ENCODE measurements around the gene GPSM3.
"Not testable (repeated sequence)": the region's sequence is repeated elsewhere in the genome, so short reads cannot be mapped to it uniquely, and the experiment has no call there.

GPSM3 gene

DNA sequence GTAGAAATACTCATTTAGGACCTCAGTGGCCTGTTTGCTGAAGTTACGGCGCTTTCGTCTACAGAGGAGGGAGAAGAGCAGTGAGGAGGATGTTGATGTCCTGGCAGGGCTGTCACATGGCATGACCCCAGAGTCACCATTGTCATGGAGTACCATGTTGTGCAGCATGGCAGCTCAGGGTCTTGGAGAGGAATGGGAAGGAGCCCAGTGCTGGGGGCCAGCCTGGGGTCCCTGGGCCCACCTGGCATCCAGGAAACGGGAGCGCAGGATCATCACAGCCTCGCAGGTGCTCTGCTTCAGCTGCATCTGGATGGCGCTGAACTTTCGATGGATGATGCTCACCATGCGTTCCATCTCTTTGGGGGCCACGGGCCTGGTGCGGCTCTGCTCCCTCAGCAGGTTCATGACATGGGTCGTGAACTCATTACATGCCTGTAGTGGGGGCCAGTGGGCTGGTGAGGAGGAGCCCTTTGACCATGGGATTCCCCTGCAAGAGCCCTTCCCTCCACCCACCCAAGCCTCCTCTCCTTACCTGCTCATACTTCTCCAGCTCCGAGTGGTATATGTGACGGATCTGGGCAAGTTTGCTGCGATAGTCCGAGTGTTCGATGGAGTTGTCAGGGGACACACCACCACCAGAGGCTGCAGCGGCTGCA is 4.6 kb downstream of the GPSM3 start:
- not testable (repeated sequence) for DNase-seq (ENCODE audit: low read depth)

DNA sequence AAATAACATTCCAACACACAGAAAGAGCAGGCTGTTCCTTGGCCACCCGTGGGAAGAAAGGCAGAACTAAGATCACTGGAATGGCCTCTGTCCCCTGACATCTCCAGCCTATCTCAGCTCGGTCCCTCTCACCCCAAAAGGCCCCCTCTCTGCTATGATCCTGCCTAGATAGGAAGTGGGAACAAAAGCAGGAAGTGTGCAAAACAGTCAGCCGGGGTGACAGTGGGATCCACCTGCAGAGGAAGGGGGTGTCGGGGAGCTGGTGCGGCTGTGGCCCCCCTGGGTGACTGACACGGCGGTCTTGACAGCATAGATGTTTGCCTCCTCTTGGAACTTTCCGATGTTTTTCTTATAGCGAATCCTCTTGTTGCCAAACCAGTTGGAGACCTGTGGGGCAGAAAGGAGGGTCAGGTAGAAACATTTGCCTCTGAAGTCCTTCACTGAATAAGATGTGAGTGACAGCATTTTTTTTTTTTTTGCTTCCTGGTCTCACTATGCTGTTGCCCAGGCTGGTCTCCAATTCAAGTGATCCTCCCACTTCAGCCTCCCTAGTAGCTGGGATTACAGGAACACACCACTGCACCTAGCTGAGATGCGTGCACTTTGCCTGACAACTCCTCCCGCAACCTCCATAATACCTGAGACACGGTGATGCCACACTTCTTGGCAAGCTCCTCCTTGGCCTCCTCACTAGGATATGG is 5.3 kb downstream of the GPSM3 start:
- DNase-seq (ENCODE audit: low read depth): no peak

DNA sequence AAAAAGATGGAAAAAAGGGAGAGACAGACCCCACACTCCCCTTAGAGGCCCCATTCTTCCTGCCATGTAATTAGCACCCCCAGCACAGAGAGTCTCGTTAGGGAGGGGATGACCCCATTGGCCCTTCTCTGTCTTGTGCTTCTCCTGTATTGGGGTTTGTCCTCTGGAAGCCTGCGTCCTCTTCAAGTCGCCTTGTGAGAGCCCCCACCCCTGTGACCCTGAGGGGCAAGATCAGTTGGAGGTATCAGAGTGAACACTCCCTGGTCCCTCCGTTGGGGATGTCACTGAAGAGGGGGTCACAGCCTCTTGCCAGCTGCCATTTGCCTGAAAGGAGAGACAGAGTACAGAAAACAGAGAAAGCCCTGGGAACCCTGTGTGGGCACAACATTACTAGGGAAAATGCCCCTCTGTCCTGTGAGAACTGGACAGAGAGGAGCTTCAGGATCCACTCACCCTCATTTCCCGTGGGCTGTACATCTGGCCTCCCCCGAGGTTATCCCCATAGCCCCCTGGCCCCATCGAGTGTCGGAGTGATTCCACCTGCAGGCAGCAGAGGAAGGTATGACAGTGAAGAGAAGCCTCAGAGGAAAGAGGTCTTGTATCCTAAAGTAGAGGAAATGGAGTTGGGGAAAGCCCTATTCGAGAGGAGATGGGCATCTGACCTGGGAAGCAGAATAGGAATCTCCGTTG is 6.1 kb downstream of the GPSM3 start:
- not testable (repeated sequence) for DNase-seq (ENCODE audit: low read depth)

DNA sequence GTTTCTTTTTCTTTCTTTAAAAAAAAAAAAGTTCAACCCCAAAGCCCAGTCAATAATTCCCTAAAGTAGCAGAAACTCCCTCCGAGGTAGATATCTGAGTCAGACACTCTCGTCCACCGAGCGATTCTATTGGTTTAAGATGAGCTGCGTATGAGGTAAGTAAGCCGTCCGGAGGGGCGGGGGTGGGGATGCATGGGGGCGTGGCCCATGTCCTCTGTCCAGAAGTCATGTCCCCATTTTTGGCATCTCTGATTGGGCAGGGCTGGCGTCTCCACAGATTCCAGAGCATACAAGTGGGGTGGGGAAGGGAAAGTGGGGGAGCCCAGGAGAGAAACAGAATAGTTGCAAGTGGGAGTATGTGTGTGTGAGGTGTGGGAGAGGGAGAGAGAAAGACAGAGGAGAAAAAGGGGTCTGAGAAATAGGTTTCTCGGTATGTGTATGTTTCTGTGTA is 6.7 kb downstream of the GPSM3 start:
- DNase-seq (ENCODE audit: low read depth): peak; percentile 41

DNA sequence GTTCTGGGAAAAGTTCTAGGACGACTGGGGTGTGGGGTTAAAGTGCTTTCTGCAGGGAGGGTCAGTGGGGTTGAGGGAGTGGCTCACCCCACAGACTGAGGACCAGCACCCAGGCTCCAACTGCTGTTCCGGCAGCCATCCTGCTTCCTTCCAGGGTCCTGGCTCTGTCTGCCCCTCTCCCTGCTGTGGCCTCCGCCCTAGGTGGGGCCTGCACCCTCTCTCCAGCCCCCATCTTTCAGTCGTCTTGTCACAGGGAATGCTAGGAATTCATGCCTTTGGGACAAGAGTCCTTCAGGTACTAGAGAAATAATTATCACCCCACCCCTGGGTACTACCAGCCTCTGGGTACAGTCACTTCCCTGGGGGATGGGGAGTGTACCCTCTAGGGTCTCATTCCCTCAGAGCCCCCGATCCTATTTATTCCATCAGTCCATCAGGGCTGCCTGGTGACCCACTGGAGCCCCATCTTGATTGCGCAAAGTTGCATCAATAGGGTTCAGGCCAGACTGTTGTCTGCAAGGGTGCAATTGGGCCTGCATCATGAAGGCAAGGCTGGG is 8.3 kb downstream of the GPSM3 start, which contains the start of gene AGER:
Gene AGER (minus strand): TSS at position 170 of the 557 bp plus-strand sequence. CDS start 31 bp downstream, at position 139.
- no peak for DNase-seq (ENCODE audit: low read depth)

DNA sequence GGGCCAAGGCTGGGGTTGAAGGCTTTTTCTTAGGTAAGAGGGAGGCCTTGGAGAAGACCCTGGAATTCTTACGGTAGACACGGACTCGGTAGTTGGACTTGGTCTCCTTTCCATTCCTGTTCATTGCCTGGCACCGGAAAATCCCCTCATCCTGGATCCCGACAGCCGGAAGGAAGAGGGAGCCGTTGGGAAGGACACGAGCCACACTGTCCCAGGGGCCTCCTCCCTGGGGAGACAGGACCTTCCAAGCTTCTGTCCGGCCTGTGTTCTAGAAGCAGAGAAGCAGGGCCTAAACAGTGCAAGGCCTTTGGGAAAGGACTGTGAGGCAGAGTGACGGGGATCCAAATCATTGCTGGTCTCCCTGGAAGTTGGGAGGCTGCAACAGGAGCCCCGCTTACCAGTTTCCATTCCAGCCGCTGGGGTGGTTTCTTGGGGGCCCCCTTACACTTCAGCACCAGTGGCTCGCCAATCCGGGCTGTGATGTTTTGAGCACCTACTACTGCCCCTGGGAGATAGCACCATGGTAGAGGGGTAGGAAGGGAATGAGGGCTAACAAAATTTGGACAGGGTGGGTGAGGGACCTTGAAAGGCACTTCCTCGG is 8.9 kb downstream of the GPSM3 start:
- DNase-seq (ENCODE audit: low read depth): no peak

DNA sequence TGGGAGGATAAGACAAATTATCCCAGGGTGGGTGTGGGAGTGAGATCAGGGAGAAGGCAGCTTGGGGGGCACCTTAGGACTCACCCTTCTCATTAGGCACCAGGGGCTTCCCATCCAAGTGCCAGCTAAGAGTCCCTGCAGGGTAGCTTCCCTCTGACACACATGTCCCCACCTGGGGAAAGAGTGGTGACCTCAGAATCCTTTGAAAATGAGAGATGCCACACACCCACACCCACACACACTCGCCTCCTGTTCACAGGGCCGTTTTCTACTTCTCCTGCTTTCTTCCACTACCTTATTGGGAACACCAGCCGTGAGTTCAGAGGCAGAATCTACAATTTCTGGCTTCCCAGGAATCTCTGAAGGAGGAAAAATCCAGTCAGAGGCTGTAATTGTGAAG is 9.4 kb downstream of the GPSM3 start:
- DNase-seq (ENCODE audit: low read depth): no peak

DNA sequence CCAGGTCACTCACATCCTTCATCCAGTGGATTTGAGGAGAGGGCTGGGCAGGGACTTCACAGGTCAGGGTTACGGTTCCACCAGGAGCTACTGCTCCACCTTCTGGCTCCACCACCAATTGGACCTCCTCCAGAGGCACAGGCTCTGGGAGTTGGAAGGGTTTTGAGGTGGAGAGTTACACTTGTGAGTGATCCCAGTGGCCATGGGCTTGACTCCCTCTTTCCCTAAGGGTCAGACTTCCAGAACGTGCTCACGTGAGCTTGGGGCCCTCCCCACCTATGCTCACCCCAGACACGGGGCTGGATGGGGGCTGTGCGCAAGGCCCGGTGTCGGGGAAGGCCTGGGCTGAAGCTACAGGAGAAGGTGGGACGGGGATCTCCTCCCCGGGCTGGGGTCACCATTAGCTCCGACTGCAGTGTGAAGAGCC is 9.9 kb downstream of the GPSM3 start:
- no peak for DNase-seq (ENCODE audit: low read depth)

DNA sequence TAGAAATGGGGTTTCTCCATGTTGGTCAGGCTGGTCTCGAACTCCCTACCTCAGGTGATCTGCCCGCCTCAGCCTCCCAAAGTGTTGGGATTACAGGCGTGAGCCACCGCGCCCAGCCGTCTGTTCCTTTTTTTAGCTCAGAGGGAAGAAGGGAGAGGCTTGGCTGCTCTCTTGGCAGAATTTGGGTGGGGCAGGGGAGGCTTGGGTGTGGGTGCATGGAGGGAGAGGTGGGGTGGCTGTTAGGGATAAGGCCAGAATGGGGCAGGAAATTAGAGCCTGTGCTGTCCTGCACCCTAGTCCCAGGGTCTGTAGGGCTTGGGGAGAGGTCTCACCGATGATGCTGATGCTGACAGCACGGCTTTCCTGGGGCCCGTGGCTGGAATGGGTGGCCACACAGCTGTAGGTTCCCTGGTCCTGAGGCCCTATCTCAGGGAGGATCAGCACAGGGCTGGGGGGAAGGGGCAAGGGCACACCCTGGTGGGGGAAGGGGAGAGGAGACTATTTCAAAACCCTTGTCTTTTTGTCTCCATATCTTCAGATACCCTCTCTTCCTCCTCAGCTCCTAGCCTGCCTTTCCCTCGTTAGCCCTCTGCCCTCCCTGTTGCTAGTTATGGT is 10.4 kb downstream of the GPSM3 start:
- no peak for DNase-seq (ENCODE audit: low read depth)

DNA sequence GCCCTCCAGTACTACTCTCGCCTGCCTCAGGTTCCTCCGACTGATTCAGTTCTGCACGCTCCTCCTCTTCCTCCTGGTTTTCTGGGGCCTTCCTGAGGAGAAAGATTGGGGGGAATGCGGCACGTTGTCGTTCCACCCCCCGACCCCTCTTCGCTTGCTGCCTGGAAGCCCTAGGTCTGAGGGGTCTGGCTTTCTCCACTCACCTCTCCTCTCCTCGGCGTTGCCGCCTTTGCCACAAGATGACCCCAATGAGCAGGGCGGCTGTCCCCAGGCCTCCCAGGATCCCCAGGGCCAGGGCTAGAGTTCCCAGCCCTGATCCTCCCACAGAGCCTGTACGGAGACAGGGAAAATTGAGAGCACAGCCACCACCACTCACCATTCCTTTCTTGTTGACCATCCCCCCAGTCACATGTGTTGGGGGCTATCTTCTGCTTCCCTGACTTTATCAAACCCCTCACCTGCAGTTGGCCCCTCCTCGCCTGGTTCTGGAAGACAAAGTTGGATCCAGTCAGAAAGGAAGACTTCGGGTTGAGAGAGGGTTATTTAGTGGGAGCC is 11.2 kb downstream of the GPSM3 start:
- no peak for DNase-seq (ENCODE audit: low read depth)

DNA sequence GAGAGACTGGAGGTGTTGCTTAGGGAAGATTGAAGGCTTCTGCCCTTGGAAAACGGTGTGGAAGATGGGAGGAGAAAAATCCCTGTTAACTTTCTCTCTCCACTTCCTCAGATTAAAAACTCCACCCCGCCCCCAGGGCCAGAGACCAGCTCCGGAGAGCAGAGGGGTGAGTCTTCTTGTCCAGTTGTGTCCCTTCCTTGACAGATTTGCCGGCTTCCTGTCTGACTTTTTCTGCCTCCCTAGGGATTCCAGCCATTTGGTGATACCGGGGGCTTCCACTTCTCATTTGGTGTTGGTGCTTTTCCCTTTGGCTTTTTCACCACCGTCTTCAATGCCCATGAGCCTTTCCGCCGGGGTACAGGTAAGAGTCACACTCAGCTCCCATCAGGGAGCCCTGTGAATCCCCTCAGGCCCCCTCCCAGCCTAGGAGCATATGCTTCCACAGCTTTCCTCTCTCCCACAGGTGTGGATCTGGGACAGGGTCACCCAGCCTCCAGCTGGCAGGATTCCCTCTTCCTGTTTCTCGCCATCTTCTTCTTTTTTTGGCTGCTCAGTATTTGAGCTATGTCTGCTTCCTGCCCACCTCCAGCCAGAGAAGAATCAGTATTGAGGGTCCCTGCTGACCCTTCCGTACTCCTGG is 12.6 kb downstream of the GPSM3 start:
- no peak for DNase-seq (ENCODE audit: low read depth)

DNA sequence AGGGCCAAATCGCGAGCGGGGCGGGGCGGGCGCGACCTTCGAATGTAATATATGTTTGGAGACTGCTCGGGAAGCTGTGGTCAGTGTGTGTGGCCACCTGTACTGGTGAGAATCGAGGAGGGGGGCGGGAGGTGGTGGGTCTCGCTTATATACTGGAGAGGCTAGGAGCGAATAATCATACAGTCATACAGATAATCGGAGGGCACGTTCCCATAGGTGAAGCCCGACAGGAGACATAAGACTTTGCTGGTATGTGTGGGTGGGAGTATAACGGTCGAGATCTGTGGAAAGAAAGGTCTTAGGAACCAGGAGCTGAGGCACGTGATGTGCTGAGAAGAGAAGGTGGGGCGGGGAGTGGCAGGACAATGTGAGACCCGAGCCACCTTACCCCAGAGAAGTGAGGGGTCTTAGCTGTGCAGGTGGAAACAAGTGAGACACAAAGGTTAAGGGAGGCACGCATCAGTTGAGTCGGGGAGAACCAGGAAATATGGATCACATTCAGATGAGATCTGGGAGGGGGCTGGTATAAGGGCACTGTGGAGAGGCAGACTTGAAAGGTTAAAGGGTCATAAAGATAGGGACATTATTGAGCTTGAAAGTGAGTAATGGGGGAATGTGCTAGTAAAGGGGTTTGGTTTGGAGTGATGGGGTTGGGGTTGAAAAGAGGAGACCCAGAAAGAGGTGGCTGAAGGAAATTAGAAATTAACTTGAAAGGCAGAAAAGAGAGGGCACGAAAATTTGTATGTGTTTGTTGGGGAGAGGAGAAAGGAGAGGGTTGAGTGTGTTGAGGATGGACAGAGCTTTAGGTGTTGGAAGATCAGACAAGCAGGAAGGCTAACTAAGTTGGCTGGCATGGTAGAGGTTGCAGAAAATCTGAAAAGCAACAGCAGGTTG is 13.6 kb downstream of the GPSM3 start:
- DNase-seq (ENCODE audit: low read depth): no peak

DNA sequence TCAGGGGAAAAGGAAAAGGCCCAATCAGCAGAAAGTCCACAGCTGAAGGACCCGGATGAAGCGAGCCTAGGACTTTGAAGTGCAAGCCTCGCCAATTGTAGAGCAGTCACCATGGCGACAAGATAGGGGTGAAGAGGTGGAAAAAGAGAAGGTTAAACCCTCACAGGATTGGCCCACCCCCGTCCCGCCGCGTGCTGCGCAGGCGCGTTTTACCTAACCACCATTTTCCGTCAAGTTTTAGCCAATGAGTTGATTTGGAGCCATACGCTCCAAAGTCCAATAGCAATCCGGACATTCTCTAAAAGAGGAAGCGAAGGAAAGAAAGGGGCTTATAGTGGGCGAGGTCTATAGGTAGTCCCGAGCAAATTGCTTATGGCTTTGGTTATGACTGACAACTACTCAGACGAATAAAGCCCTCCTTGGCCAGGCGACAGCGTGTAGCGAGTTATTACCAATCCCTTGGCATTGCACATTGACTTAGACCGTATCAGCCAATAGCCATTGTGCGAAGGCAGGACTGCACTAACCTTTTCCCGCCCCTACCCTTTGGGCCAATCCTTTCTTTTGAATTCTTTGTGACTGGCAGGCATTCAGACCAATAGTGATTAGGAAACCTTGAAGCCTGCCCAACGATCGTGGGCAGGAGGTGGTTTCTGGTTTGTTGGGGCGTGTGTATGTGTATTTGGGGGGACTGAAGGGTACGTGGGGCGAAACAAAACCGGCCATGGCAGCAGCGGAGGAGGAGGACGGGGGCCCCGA is 14.5 kb downstream of the GPSM3 start, which contains the start of gene RNF5:
Gene RNF5 (plus strand): TSS at position 618 of the 759 bp plus-strand sequence. CDS start 107 bp downstream, at position 725.
- peak; percentile 93 for DNase-seq (ENCODE audit: low read depth)

DNA sequence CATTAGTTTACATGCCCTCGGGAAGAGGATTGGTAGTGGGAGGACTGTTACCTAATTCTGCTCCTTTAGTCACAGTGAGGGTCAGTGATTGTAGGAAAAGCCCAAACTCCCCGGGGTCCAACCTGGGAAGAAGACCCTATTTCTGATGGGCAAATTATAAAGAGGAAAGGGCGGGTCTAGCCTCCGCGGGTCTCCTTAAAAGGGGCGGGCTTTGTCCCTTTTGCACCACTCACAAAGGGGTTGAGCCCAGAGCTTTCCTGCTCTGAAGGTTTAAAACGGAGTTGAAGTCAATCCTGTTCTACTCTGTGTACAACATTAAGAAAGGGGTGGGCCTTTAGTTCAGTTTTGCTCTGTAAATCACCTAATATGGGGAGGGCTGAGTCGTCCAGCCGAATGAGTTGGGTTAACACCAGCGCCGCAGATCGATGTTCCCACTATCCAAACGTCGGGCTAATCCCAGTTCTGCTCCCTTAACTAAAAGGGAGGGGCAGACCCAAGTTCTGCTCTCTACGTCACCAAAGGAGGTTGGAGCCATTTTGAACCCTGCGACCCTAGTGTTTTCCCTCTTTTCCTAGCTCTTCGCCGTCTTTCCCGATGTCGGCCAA is 15.2 kb downstream of the GPSM3 start:
- no peak for DNase-seq (ENCODE audit: low read depth)

DNA sequence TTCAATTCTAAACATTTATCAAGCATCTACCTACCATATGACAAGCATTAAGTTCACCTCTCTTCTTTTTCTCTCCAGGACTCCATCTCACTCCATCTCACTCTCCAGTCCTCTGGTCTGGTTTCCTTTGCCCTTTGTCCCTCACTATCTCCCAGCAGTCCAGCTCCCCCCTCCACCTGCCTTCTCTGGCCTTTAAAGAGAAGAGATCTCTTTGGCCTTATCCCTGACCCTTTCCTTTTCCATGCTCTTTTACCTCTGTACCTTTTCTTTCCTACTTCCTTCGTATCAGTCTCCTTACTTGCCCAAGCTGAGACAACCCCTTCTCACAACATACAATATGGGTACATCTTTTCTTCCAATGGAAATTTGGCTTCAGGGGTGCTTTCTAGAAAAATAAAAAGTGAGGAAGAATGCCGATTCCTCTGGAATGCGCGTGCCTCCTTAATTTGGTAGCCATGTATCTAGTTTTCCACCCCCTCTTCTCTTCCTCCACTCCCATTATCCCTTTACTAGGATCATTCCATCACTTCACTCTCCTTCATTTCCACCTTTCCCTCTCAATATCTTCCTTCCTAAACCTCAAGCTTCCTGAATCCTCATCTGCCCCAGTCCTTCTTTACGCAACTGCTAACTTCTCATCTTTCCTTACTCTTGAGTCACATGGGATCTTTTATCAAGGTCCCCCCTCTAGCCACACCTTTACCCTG is 15.8 kb downstream of the GPSM3 start:
- DNase-seq (ENCODE audit: low read depth): no peak

DNA sequence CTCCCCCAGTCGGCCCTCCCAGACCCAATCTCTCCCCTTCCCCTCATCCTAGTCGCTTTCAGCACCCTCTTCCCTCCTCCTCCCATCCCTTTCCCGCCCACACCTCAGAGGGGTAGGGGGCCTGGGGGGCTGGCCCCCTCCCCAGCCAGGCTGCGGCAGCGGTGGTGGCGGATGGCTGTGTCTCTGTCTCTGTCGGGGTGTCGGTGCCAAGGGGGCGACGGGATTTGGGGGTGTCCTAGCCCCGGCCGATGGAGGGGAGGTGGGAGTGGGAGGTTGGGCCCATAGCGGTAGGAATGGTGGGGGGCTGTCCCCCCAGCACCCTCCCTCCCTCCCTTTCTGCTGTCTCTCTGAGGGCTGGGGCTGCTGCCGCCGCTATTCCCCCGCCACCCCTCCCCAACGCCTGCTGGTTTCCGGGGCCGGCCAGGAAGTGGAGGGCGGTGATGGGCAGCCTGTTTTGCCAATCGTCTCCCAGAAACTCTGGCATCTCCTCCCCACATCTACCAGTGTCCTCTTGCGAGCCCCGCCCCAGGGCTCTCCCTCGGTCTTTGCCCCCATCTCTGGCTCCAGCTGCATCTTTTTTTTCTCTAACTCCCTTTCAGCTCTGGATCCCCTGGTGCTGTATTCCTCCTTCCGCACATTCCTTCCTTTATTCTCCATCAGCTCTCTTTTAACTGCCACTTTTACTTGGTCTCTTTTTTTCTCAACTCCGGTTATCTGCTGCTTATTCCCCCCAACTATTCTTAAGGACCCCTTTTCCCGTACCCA is 16.6 kb downstream of the GPSM3 start, which contains the start of gene AGPAT1:
Gene AGPAT1 (minus strand): TSS at position 374 of the 765 bp plus-strand sequence. CDS start 4,588 bp downstream, outside the sequence.
- peak; percentile 95 for DNase-seq (ENCODE audit: low read depth)

DNA sequence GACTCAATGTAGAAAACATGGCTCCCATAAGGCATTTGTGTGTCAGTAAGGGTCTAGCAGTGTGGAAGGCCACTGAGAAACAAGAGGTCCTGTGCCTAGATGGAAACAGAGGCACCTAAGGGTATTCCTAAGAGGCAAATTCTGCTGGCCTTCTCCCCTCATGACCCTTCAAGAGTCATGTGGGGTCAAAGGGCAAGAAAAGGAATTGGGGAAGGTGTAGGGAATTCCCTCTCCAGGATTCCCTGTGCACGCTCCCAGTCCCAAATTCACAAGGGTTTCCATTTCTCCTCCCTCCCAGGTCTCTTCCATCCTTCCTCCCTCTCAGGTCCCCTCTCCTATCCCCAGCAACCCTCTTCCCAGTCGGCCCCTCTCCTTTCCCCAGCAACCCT is 17.1 kb downstream of the GPSM3 start:
- no peak for DNase-seq (ENCODE audit: low read depth)

Measured in T follicular helper cell (primary cell).